ENCODE data around the gene HMGCL.
A peak's percentile ranks its signal among the peaks of the same experiment; 100 is the strongest.

Gene HMGCL

DNA sequence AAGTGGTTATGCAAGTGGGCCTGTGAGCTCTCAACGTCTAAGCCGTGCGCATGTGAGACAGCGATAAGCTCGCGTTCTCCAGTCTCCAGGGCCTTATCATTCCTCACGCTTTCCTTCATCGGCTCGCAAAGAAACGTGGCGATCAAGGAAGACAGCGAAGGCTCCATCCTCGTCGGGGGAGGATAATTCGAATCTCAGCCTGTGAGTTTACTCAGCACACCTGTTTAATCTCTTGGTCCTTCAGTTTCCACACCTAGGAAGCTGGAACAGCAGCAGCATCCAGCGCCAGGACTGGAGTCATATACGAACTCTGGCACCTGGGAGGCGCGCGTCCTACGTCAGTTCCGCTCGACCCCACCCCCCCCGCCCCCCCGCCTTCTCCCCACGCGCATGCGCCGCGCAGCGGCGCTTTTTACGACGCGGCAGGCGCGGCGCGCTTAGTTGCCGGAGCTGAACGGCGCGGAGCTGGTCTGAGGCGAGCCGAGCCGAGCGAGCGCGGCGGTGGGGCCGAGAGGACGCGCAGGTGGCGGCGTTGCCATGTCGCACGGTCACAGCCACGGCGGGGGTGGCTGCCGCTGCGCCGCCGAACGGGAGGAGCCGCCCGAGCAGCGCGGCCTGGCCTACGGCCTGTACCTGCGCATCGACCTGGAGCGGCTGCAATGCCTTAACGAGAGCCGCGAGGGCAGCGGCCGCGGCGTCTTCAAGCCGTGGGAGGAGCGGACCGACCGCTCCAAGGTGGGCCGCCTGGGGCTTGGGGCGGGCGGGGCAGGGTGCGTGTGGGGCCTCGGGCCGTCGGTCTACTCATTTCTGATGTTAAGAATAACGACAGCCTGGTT lies 47.0 kb downstream of the HMGCL start, which contains the start of gene PITHD1:
TSS of gene PITHD1 (plus strand) at position 440 of the 836 bp plus-strand sequence. CDS start at position 538, 98 bp downstream.
- TF ChIP-seq, protein P1, sequence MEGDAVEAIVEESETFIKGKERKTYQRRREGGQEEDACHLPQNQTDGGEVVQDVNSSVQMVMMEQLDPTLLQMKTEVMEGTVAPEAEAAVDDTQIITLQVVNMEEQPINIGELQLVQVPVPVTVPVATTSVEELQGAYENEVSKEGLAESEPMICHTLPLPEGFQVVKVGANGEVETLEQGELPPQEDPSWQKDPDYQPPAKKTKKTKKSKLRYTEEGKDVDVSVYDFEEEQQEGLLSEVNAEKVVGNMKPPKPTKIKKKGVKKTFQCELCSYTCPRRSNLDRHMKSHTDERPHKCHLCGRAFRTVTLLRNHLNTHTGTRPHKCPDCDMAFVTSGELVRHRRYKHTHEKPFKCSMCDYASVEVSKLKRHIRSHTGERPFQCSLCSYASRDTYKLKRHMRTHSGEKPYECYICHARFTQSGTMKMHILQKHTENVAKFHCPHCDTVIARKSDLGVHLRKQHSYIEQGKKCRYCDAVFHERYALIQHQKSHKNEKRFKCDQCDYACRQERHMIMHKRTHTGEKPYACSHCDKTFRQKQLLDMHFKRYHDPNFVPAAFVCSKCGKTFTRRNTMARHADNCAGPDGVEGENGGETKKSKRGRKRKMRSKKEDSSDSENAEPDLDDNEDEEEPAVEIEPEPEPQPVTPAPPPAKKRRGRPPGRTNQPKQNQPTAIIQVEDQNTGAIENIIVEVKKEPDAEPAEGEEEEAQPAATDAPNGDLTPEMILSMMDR (IDR thresholded peaks at IDR 0.05) = no peak

DNA sequence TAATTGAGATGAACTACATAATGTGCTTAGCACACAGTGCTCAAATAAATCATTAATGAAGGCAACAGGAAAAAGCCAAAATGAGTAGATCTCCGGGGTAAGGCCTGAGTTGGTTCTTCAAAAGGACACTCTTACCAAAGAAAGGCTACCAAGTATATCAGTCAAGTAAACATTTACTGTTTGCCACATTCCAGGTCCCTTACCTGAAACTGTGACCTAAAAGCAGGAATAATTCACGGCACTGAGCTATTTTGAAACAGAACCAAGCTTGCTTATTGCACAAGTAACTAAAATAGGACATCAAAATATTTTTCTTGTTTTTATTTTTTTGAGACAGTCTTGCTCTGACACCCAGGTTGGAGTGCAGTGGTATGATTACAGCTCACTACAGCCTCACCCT lies 49.0 kb downstream of the HMGCL start:
- TF ChIP-seq, protein P1 (IDR thresholded peaks at IDR 0.05) = no peak

DNA sequence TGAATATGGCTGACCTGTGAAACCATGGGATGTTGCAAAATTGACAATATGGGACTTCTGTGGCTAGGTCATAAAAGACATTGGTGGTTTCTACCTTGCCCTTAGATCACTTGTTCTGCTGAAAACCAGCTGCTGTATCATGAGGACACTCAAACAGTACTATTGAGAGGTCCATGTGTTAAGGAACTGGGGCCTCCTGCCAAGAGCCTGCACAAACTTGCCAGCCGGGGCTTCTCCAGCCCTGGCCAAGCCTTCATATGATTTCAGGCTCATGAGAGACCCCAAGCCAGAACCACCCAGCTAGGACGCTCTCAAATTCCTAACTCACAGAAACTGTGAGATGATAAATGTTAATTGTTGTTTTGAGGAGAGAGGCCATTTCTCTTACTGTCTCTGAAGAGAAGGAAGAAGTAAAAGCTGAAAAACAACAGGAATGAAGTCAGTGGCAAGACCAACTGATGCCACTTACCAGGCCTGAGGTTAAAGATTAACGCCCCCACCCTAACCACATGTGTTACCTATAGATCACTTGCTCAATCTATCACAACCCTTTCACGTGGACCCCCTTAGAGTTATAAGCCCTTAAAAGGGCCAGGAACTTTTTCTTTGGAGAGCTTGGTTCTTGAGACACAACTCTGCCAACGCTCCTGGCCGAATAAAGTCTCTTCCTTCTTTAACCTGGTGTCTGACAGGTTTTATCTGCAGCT lies 50.9 kb downstream of the HMGCL start:
- TF ChIP-seq, protein P1 (IDR thresholded peaks at IDR 0.05) = no peak

DNA sequence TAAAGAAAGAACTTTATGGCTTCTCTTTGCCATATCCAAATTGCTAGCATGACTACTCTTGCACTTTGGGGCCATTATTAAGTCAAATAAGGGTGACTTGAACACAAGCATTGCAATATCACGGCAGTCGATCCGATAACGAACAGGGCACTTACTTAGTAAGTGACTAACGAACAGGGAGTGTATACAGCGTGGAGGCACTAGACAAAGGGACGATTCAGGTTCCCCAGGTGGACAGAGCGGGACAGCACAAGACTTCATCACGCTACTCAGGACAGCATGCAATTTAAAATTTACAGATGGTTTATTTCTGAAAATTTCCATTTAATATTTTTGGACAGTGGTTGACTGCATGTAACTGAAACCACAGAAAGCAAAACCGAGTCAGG lies 52.4 kb downstream of the HMGCL start:
- TF ChIP-seq, protein P1 (IDR thresholded peaks at IDR 0.05) = no peak

DNA sequence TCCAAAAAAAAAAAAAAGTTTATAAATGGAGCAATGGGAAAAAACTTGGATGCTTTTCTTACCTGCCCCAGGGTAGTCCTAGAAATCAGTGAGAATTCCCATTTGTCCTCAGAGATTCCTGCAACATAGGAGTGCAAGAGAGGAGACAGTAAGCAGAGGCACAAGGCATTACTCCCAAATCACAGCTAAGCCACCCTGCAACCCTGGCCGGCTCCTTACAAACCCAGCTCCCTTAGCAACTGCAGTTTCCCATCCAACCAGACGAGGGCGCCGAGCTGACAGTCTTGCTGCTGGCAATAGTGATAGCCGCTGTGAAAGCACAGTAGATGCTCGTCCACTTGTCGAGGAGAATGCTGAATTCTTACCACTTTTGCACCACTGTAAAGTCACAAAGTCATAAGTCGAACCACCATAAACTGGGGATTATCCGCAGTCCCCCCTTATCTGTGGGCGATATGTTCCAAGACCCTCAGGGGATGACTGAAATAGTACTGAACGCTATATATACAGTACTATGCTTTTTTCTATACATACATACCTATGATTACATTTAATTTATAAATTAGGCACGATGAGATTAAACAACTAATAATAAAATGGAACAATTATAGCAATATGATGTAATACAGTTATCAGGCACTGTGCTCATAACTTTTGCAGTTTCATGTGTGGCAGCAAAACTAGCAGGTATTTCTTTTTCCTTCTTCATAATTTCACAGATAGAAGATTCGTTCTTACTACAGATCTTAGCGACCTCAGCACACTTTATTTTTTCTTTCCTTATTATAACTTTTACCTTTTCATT lies 53.0 kb downstream of the HMGCL start:
- TF ChIP-seq, protein P1 (IDR thresholded peaks at IDR 0.05) = peak; percentile 73

DNA sequence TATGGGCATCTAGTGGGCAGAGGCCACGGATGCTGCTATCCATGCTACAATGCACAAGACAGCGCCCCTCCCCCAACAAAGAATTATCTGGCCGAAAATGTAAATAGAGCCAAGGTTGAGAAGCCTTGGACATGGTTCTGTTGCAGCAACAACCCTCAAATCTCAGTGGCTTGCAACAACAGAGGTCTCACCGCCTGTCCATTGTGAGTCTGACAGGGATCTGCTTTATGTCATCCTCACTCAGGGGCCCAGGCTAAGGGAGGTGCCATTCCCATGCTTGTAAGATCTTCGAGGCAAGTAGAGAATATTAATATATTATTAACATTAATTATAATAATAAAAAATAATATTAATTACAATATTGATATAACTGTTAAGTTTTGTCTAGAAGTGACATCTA lies 56.5 kb downstream of the HMGCL start:
- TF ChIP-seq, protein P1 (IDR thresholded peaks at IDR 0.05) = no peak

DNA sequence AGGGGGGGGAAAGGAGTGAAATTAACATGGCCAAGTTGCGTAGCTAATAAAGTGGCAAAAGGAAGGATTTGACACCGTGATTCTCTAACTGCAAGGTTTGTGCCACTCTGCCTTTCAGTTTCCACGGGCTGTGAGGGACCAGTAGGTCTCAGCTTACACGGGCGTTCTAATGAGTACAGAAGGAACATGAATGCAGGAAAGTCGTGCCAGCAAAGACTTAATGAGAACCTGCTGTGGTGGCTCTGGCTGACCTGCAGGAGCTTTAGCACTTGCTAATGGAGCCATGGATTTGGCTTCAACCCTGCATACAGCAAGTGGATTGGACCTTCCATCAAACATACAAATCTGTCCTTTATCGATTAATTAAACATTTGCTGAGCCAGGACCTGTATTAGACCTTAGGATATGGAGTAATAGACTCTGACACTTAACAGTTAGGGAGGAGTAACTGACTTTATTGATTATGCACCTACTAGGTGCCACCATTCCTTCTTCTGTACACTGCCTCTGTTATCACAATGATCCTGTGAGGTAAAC lies 62.1 kb downstream of the HMGCL start:
- TF ChIP-seq, protein P1 (IDR thresholded peaks at IDR 0.05) = no peak
